Measurements from ENCODE around the gene PPP5C.

PPP5C gene

GRCh38 chr19:46330319-46330918 lies 16.5 kb upstream of the PPP5C start:
- in situ Hi-C loops (cut with MboI; ENCODE audit: low sequenced_read_pairs) = no loop called here

- in situ Hi-C loops (cut with MboI; ENCODE audit: low sequenced_read_pairs) = no loop called here
Observed at GRCh38 chr19:46337487-46337886, 9.4 kb upstream of the PPP5C start.

GRCh38 chr19:46339446-46339845 lies 7.4 kb upstream of the PPP5C start:
- in situ Hi-C loops (cut with MboI; ENCODE audit: low sequenced_read_pairs) = no loop called here

- in situ Hi-C loops (cut with MboI; ENCODE audit: low sequenced_read_pairs) = no loop called here
Observed at GRCh38 chr19:46340051-46340659, 6.7 kb upstream of the PPP5C start.

- in situ Hi-C loops (cut with MboI; ENCODE audit: low sequenced_read_pairs) = no loop called here
Observed at GRCh38 chr19:46341937-46342336, 5.0 kb upstream of the PPP5C start.

- in situ Hi-C loops (cut with MboI; ENCODE audit: low sequenced_read_pairs) = no loop called here
Observed at GRCh38 chr19:46344363-46344762, 2.5 kb upstream of the PPP5C start.

GRCh38 chr19:46345157-46345556 lies 1.7 kb upstream of the PPP5C start:
- in situ Hi-C loops (cut with MboI; ENCODE audit: low sequenced_read_pairs) = no loop called here

- in situ Hi-C loops (cut with MboI; ENCODE audit: low sequenced_read_pairs) = no loop called here
Observed at GRCh38 chr19:46347572-46347883, 641 bp downstream of the PPP5C start.

- in situ Hi-C loops (cut with MboI; ENCODE audit: low sequenced_read_pairs) = no loop called here
Observed at GRCh38 chr19:46347985-46348384, 1.1 kb downstream of the PPP5C start.

GRCh38 chr19:46349311-46349993 lies 2.6 kb downstream of the PPP5C start:
- in situ Hi-C loops (cut with MboI; ENCODE audit: low sequenced_read_pairs) = no loop called here

- in situ Hi-C loops (cut with MboI; ENCODE audit: low sequenced_read_pairs) = no loop called here
Observed at GRCh38 chr19:46350029-46350757, 3.3 kb downstream of the PPP5C start.

- in situ Hi-C loops (cut with MboI; ENCODE audit: low sequenced_read_pairs) = no loop called here
Observed at GRCh38 chr19:46350758-46351159, 3.9 kb downstream of the PPP5C start.

GRCh38 chr19:46351241-46352041 lies 4.6 kb downstream of the PPP5C start:
- in situ Hi-C loops (cut with MboI; ENCODE audit: low sequenced_read_pairs) = no loop called here

GRCh38 chr19:46353730-46354528 lies 7.0 kb downstream of the PPP5C start:
- in situ Hi-C loops (cut with MboI; ENCODE audit: low sequenced_read_pairs) = no loop called here

GRCh38 chr19:46355234-46356148 lies 8.6 kb downstream of the PPP5C start:
- in situ Hi-C loops (cut with MboI; ENCODE audit: low sequenced_read_pairs) = no loop called here

GRCh38 chr19:46356149-46357055 lies 9.5 kb downstream of the PPP5C start:
- in situ Hi-C loops (cut with MboI; ENCODE audit: low sequenced_read_pairs) = no loop called here

- in situ Hi-C loops (cut with MboI; ENCODE audit: low sequenced_read_pairs) = no loop called here
Observed at GRCh38 chr19:46357846-46358583, 11.1 kb downstream of the PPP5C start.

GRCh38 chr19:46361915-46362314 lies 15.0 kb downstream of the PPP5C start:
- in situ Hi-C loops (cut with MboI; ENCODE audit: low sequenced_read_pairs) = no loop called here
